Measurements from ENCODE around the gene HOXB5.

DNA sequence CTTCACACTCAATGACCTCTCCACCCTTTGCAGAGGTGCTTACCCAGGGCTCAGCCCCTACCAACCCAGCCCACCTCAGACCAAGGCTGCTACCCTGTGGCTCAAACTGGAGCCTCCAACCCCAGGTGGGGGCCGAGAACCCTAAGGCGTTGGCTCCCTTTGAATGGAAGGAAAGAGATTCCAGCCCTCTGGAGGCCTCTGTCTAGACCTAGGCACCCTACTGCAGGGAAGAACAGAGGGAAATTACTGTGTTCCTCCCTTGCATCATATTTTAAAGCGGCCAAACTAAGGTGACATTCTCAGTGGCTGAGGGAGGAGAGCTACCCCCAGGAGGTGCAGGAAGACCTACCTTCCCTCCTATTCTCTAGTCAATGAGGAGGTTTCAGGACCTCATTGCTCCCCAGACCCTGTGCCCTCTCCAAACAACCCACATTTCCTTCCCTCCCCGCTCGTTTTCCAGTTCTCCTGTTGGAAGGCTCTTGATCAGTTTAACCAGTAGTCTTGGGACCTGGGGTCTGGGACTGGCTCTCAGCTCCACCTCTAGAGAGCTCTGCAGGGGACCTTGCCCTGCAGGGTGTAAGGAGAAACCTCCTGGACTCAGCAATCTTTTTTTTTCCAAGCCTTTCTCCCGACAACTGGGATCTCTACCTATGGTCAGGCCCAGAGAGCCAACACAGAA is 27.0 kb upstream of the HOXB5 start:
- TF ChIP-seq CTCF (conservative IDR thresholded peaks at IDR 0.05; ENCODE audit: low read depth, low read length): no peak
- TF ChIP-seq EZH2 (IDR thresholded peaks at IDR 0.05; ENCODE audit: low read length, unreplicated experiment): no peak

All from PC-3 (cell line).